ENCODE data around the gene PRKACG.

The PRKACG gene

DNA sequence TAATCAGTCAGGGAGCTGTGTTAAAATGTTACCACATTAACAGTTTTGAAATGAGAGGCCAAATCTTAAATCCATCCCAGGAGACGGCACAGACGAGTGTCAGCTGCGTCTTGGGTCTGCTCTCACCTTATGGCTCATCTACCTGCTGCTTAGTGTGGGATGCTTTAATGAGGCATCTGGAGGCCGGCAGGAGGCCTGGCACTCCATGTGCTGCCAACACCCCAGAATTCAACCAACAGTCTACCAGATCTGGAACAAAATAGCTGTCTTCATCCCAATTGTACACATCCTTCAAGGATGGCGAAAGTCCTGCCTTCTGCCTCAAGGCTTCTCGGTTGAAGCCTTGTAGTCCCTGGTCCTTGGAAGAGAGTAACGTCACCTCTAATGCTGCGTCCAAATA lies 12.0 kb downstream of the PRKACG start:
- TF ChIP-seq SIN3A (IDR thresholded peaks at IDR 0.05; ENCODE audit: borderline replicate concordance, insufficient read depth, low read length) (no peak), POLR2AphosphoS5 (IDR thresholded peaks at IDR 0.05; ENCODE audit: low read depth, low read length) (no peak), FOXP2 (optimal IDR thresholded peaks at IDR 0.05; ENCODE audit: borderline replicate concordance, extremely low read depth, extremely low read length, insufficient read depth) (no peak), TAF1 (IDR thresholded peaks at IDR 0.05; ENCODE audit: borderline replicate concordance, insufficient read depth, low read length) (no peak)
- TF ChIP-seq, protein P1, sequence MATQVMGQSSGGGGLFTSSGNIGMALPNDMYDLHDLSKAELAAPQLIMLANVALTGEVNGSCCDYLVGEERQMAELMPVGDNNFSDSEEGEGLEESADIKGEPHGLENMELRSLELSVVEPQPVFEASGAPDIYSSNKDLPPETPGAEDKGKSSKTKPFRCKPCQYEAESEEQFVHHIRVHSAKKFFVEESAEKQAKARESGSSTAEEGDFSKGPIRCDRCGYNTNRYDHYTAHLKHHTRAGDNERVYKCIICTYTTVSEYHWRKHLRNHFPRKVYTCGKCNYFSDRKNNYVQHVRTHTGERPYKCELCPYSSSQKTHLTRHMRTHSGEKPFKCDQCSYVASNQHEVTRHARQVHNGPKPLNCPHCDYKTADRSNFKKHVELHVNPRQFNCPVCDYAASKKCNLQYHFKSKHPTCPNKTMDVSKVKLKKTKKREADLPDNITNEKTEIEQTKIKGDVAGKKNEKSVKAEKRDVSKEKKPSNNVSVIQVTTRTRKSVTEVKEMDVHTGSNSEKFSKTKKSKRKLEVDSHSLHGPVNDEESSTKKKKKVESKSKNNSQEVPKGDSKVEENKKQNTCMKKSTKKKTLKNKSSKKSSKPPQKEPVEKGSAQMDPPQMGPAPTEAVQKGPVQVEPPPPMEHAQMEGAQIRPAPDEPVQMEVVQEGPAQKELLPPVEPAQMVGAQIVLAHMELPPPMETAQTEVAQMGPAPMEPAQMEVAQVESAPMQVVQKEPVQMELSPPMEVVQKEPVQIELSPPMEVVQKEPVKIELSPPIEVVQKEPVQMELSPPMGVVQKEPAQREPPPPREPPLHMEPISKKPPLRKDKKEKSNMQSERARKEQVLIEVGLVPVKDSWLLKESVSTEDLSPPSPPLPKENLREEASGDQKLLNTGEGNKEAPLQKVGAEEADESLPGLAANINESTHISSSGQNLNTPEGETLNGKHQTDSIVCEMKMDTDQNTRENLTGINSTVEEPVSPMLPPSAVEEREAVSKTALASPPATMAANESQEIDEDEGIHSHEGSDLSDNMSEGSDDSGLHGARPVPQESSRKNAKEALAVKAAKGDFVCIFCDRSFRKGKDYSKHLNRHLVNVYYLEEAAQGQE (IDR thresholded peaks at IDR 0.05; ENCODE audit: insufficient read depth in 1 of 2, low read depth in 2 of 2, low read length in 2 of 2): no peak

DNA sequence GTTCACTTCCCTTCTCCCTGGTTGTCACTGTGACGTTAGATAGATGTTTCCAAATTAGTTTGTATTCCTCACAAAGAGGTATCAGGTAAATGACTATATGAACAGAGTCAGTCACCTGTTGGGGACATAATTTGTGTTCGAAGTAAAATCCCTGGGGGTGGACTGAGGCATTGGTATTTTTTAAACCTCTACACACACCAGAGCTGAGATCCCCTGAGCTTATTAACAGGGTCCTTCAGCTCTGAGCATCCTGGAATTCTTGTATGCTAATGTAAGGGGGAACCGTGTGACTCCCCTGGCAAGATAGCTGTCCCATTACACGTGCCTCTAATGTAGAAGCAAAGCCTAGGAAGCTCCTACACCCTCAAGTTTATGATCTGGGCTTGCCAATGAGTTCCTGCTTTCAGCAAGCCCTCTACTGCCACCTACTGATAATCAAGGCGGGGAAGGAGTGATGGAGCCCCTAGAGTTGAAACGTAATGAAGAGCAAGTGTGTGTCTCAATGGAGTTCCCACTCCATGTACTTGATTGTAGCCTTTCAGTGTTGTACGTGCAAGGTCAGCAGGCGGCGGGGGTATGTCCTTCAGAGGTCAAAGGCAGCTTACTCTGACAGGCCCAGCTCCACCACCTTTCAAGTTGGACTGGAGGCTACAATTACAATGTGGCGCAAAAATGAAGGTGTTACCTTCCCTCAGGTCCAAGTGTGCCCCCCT lies 14.4 kb downstream of the PRKACG start:
- TF ChIP-seq SIN3A (IDR thresholded peaks at IDR 0.05; ENCODE audit: borderline replicate concordance, insufficient read depth, low read length) (no peak), POLR2AphosphoS5 (IDR thresholded peaks at IDR 0.05; ENCODE audit: low read depth, low read length) (no peak), TAF1 (IDR thresholded peaks at IDR 0.05; ENCODE audit: borderline replicate concordance, insufficient read depth, low read length) (no peak), FOXP2 (optimal IDR thresholded peaks at IDR 0.05; ENCODE audit: borderline replicate concordance, extremely low read depth, extremely low read length, insufficient read depth) (no peak)
- TF ChIP-seq, protein P1 (IDR thresholded peaks at IDR 0.05; ENCODE audit: insufficient read depth in 1 of 2, low read depth in 2 of 2, low read length in 2 of 2): no peak

DNA sequence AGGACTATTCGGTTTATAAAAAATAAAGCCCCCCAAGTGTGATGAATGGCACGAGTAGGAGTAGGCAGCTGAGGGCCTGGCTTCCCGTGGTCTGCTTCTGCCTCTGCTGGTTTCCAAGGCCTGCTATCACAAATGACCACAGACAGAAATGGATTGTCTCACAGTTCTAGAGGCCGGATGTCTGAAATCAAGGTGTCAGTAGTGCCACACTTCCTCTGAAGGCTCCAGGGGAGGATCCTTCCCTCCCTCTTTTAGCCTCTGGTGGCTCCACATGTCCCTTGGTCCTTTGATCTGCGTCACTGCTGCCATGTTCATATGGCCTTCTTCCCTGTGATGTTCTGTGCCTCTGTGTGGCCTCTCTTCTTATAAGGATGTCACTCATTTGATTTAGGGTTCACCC lies 15.1 kb downstream of the PRKACG start:
- TF ChIP-seq FOXP2 (optimal IDR thresholded peaks at IDR 0.05; ENCODE audit: borderline replicate concordance, extremely low read depth, extremely low read length, insufficient read depth) (no peak), TAF1 (IDR thresholded peaks at IDR 0.05; ENCODE audit: borderline replicate concordance, insufficient read depth, low read length) (no peak), SIN3A (IDR thresholded peaks at IDR 0.05; ENCODE audit: borderline replicate concordance, insufficient read depth, low read length) (no peak), POLR2AphosphoS5 (IDR thresholded peaks at IDR 0.05; ENCODE audit: low read depth, low read length) (no peak)
- TF ChIP-seq, protein P1 (IDR thresholded peaks at IDR 0.05; ENCODE audit: insufficient read depth in 1 of 2, low read depth in 2 of 2, low read length in 2 of 2): no peak

DNA sequence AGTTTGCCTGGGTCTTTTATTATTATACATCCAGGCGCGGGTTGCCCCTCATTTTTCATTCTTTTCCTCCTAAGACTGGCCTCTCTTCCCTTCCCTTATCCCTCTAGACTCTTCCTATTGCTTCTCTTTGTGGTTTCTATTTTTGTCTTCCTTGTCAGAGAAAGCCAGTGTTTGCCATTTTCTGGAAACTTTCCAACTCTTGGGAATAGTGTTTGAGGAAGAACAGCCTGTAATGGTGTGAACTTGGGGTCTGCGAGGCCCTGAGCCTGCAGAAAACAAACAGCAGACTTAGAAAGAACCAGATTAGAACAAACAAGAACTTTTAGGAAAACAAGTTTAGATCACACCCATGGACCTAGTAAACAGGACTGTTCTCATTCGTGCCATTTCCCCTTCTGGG lies 15.5 kb downstream of the PRKACG start:
- TF ChIP-seq FOXP2 (optimal IDR thresholded peaks at IDR 0.05; ENCODE audit: borderline replicate concordance, extremely low read depth, extremely low read length, insufficient read depth) (no peak), TAF1 (IDR thresholded peaks at IDR 0.05; ENCODE audit: borderline replicate concordance, insufficient read depth, low read length) (no peak), SIN3A (IDR thresholded peaks at IDR 0.05; ENCODE audit: borderline replicate concordance, insufficient read depth, low read length) (no peak), POLR2AphosphoS5 (IDR thresholded peaks at IDR 0.05; ENCODE audit: low read depth, low read length) (no peak)
- TF ChIP-seq, protein P1 (IDR thresholded peaks at IDR 0.05; ENCODE audit: insufficient read depth in 1 of 2, low read depth in 2 of 2, low read length in 2 of 2): no peak
